Type B pancreatic cell (in vitro differentiated cells): ENCODE measurements around the gene NPHP1. TPM values are rescaled to one million over a fixed set of nuclear protein-coding genes. Genes with fewer than 3 reads are reported as not detected.
"Not testable (repeated sequence)": the region's sequence is repeated elsewhere in the genome, so short reads cannot be mapped to it uniquely, and the experiment has no call there.

ENCODE experiments used
- DNase-seq: peaks from one replicate; pipeline ENCODE4 v3.0.0; 2021; ENCODE audit warnings: mixed read lengths; ENCODE audit not compliant: unreplicated experiment; ENCODE audit errors: extremely low spot score
- H3K27ac Mint-ChIP-seq: 2 replicates; pipeline ENCODE4 v1.8.0; 2021; ENCODE audit warnings: mild to moderate bottlenecking, mixed read lengths
- H3K27me3 Mint-ChIP-seq: 2 replicates; pipeline ENCODE4 v1.8.0; 2021; ENCODE audit warnings: mixed read lengths
- H3K36me3 Mint-ChIP-seq: 2 replicates; pipeline ENCODE4 v1.8.0; 2021; ENCODE audit warnings: mixed read lengths
- H3K4me1 Mint-ChIP-seq: one replicate; pipeline ENCODE4 v1.8.0; 2021; ENCODE audit warnings: mixed read lengths; ENCODE audit not compliant: unreplicated experiment
- H3K4me3 Mint-ChIP-seq: 2 replicates; pipeline ENCODE4 v1.8.0; 2021; ENCODE audit warnings: mild to moderate bottlenecking, mixed read lengths
- H3K9me3 Mint-ChIP-seq: 2 replicates; pipeline ENCODE4 v1.8.0; 2021; ENCODE audit warnings: mixed read lengths
- CTCF ChIP-seq: fragments of 200-600 bp; sonication (generic); conservative IDR thresholded peaks from 2 replicates; pipeline ENCODE4 v1.5.0; 2021; ENCODE audit warnings: antibody characterized with exemption, mild to moderate bottlenecking
- total RNA-seq: library from RNA; stranded (reverse); gene quantifications from 2 replicates; pipeline ENCODE4 v1.2.1, GENCODE V29; 2021; ENCODE audit warnings: low replicate concordance

The NPHP1 gene
- total RNA-seq, 1 donor from 2014 or later = 8.2 TPM

- Mint-ChIP-seq H3K9me3 (no peaks in the 10 kb centered on the region), H3K27ac (peak overlapping the region; percentile 79), H3K36me3 (no peaks in the 10 kb centered on the region), H3K27me3 (peaks cover 43% of the 10 kb centered on the region), H3K4me3 (peak overlapping the region; percentile 57), H3K4me1 (peaks cover 4% of the 10 kb centered on the region)
- TF ChIP-seq CTCF = no peak
- no peak for DNase-seq
These were observed 84.4 kb downstream of the NPHP1 start for GRCh38 chr2:110120171-110121051.

GRCh38 chr2:110116033-110116710, 88.6 kb downstream of the NPHP1 start:
- Mint-ChIP-seq H3K36me3 (peaks cover 17% of the 10 kb centered on the region), H3K27ac (peak overlapping the region; percentile 53), H3K9me3 (peaks cover 5% of the 10 kb centered on the region), H3K27me3 (peaks cover 70% of the 10 kb centered on the region), H3K4me3 (peak overlapping the region; percentile 89), H3K4me1 (peaks cover 3% of the 10 kb centered on the region)
- peak; percentile 67 for TF ChIP-seq CTCF
- DNase-seq = no peak

- H3K27me3 Mint-ChIP-seq = peaks cover 71% of the 10 kb centered on the region
These were observed 89.4 kb downstream of the NPHP1 start, which contains the start of gene MALL for GRCh38 chr2:110115291-110116032. Gene MALL, minus strand, starts transcription at chr2:110115822. Its CDS starts 30 bp downstream, at chr2:110115792.

GRCh38 chr2:110114831-110115255, 90.0 kb downstream of the NPHP1 start:
- Mint-ChIP-seq H3K4me1 (no peaks in the 10 kb centered on the region), H3K4me3 (peak overlapping the region; percentile 89), H3K27me3 (peaks cover 70% of the 10 kb centered on the region), H3K36me3 (peaks cover 17% of the 10 kb centered on the region), H3K9me3 (peaks cover 5% of the 10 kb centered on the region), H3K27ac (peak overlapping the region; percentile 71)
- no peak for DNase-seq
- no peak for TF ChIP-seq CTCF

More at GRCh38 chr2:110115291-110116032, 89.4 kb downstream of the NPHP1 start, which contains the start of gene MALL:
- Mint-ChIP-seq H3K36me3 (peaks cover 17% of the 10 kb centered on the region), H3K9me3 (peaks cover 5% of the 10 kb centered on the region), H3K4me1 (no peaks in the 10 kb centered on the region), H3K27ac (peak within 1 kb of the TSS; percentile 71), H3K4me3 (peak within 1 kb of the TSS; percentile 89)
- DNase-seq = no peak
- no peak for TF ChIP-seq CTCF

GRCh38 chr2:110113961-110114591, 90.7 kb downstream of the NPHP1 start:
- peak overlapping the region; percentile 65 for H3K27ac Mint-ChIP-seq
- no peak for DNase-seq
- H3K27me3 Mint-ChIP-seq = peaks cover 71% of the 10 kb centered on the region
- no peaks in the 10 kb centered on the region for H3K4me1 Mint-ChIP-seq
- H3K36me3 Mint-ChIP-seq = peaks cover 20% of the 10 kb centered on the region
- peak overlapping the region; percentile 89 for H3K4me3 Mint-ChIP-seq
- H3K9me3 Mint-ChIP-seq = peaks cover 5% of the 10 kb centered on the region
- TF ChIP-seq CTCF = no peak

- peaks cover 43% of the 10 kb centered on the region for H3K36me3 Mint-ChIP-seq
- peaks cover 22% of the 10 kb centered on the region for H3K27me3 Mint-ChIP-seq
- DNase-seq = not testable (repeated sequence)
- H3K27ac Mint-ChIP-seq = peak overlapping the region; percentile 91
- peaks cover 12% of the 10 kb centered on the region for H3K9me3 Mint-ChIP-seq
- peaks cover 13% of the 10 kb centered on the region for H3K4me1 Mint-ChIP-seq
- H3K4me3 Mint-ChIP-seq = peak overlapping the region; percentile 16
These were observed 96.5 kb downstream of the NPHP1 start for GRCh38 chr2:110108291-110108690.
